MCF 10A (cell line): ENCODE measurements around the gene KIF6. TPM values are rescaled to one million over a fixed set of nuclear protein-coding genes. Genes with fewer than 3 reads are reported as not detected.

ENCODE experiments used
- BruUV-seq: library from RNA; stranded (reverse); fragments of 400-500 nt; replicated peaks from 2 replicates; lab custom pipeline; 2021; lab: Mats Ljungman, UMichigan
- CTCF ChIA-PET: fragments of 300-600 bp; sonication (Branson Sonifier 250); formaldehyde crosslinking; extraction: SDS; loops from one replicate; lab custom pipeline; 2021; ENCODE audit warnings: antibody characterized with exemption, inconsistent platforms; lab: Yijun Ruan, JAX
- POLR2A ChIA-PET: fragments of 300-600, 350-650 bp; sonication (Branson Sonifier 250); formaldehyde crosslinking; extraction: SDS; loops from one replicate; lab custom pipeline; 2020; ENCODE audit warnings: antibody characterized with exemption, inconsistent platforms; lab: Yijun Ruan, JAX
- DNase-seq: peaks from one replicate; pipeline ENCODE4 v3.0.0-alpha.2; 2018; ENCODE audit not compliant: unreplicated experiment
- H3K27ac Mint-ChIP-seq: one replicate; pipeline ENCODE4 v1.8.0; 2022; ENCODE audit warnings: mild to moderate bottlenecking, low read depth, mixed read lengths; ENCODE audit not compliant: unreplicated experiment
- H3K27me3 Mint-ChIP-seq: one replicate; pipeline ENCODE4 v1.8.0; 2022; ENCODE audit warnings: mixed read lengths; ENCODE audit not compliant: insufficient read depth, unreplicated experiment
- H3K36me3 Mint-ChIP-seq: one replicate; pipeline ENCODE4 v1.8.0; 2022; ENCODE audit warnings: mild to moderate bottlenecking, moderate library complexity, mixed read lengths; ENCODE audit not compliant: insufficient read depth, unreplicated experiment
- H3K4me1 Mint-ChIP-seq: one replicate; pipeline ENCODE4 v1.8.0; 2022; ENCODE audit warnings: mixed read lengths; ENCODE audit not compliant: insufficient read depth, unreplicated experiment
- H3K4me3 Mint-ChIP-seq: one replicate; pipeline ENCODE4 v1.8.0; 2022; ENCODE audit warnings: mild to moderate bottlenecking, moderate library complexity, mixed read lengths; ENCODE audit not compliant: unreplicated experiment
- H3K9me3 Mint-ChIP-seq: one replicate; pipeline ENCODE4 v1.8.0; 2022; ENCODE audit warnings: mixed read lengths; ENCODE audit not compliant: unreplicated experiment
- CTCF ChIP-seq: fragments of 200-600 bp; IDR thresholded peaks from one replicate; pipeline ENCODE4 v1.8.0; 2022; ENCODE audit warnings: antibody characterized with exemption, mild to moderate bottlenecking; ENCODE audit not compliant: unreplicated experiment
- intact Hi-C: fragments of 100-400 bp; cut with micrococcal nuclease; formaldehyde crosslinking; loops from 2 replicates; pipeline ENCODE4 v1.14.1; 2022
- total RNA-seq: library from RNA; stranded (reverse); gene quantifications from 2 replicates; pipeline ENCODE4 v1.2.3, GENCODE V29; 2022

The KIF6 gene
- total RNA-seq, 1 experiment from 2014 or later = 0.91 TPM

GRCh38 chr6:39327507-39327906, 397.7 kb downstream of the KIF6 start:
- Mint-ChIP-seq H3K27me3 (peaks cover 54% of the 10 kb centered on the region), H3K4me1 (no peaks in the 10 kb centered on the region), H3K36me3 (no peaks in the 10 kb centered on the region), H3K4me3 (no peak overlapping the region), H3K9me3 (no peaks in the 10 kb centered on the region), H3K27ac (no peak overlapping the region)
- ChIA-PET CTCF (interaction anchor here (0.6 to 1.4 kb wide), 3 partner anchors 18 to 1005 kb away, joined by 3 to 10 read pairs (median 6); no protein-coding TSS in a partner anchor), POLR2A (no interaction called here)
- DNase-seq = no peak
- TF ChIP-seq CTCF = no peak
- intact Hi-C loops = no loop called here
- BruUV-seq = no TSS peak

- H3K27ac Mint-ChIP-seq = no peak within 1 kb of the TSS
- peaks cover 48% of the 10 kb centered on the region for H3K27me3 Mint-ChIP-seq
- no peaks in the 10 kb centered on the region for H3K9me3 Mint-ChIP-seq
- no peak for DNase-seq
- ChIA-PET CTCF (interaction anchor here (4.8 kb wide), 1 partner anchor 12 kb away, joined by 17 read pairs; no protein-coding TSS in a partner anchor), POLR2A (no interaction called here)
- H3K36me3 Mint-ChIP-seq = peaks cover 4% of the 10 kb centered on the region
- no peaks in the 10 kb centered on the region for H3K4me1 Mint-ChIP-seq
- TF ChIP-seq CTCF = no peak
- intact Hi-C loops = no loop called here
- no peak within 1 kb of the TSS for H3K4me3 Mint-ChIP-seq
- no TSS peak for BruUV-seq
These were observed 402.8 kb downstream of the KIF6 start, which contains the start of gene KCNK16 for GRCh38 chr6:39322306-39322850. Gene KCNK16, minus strand, starts transcription at chr6:39322702. Its CDS starts 162 bp downstream, at chr6:39322540.

GRCh38 chr6:39321761-39322160, 403.4 kb downstream of the KIF6 start:
- H3K27ac Mint-ChIP-seq = no peak overlapping the region
- no peak overlapping the region for H3K4me3 Mint-ChIP-seq
- no peak for TF ChIP-seq CTCF
- ChIA-PET CTCF (interaction anchor here (4.8 kb wide), 1 partner anchor 12 kb away, joined by 17 read pairs; no protein-coding TSS in a partner anchor), POLR2A (no interaction called here)
- DNase-seq = no peak
- intact Hi-C loops = no loop called here
- no TSS peak for BruUV-seq
- H3K27me3 Mint-ChIP-seq = peaks cover 42% of the 10 kb centered on the region
- H3K9me3 Mint-ChIP-seq = no peaks in the 10 kb centered on the region
- no peaks in the 10 kb centered on the region for H3K4me1 Mint-ChIP-seq
- peaks cover 4% of the 10 kb centered on the region for H3K36me3 Mint-ChIP-seq

- BruUV-seq = no TSS peak
- no peak for TF ChIP-seq CTCF
- DNase-seq = no peak
- Mint-ChIP-seq H3K4me3 (no peak overlapping the region), H3K27ac (no peak overlapping the region), H3K27me3 (peaks cover 37% of the 10 kb centered on the region), H3K9me3 (no peaks in the 10 kb centered on the region), H3K4me1 (no peaks in the 10 kb centered on the region), H3K36me3 (peaks cover 4% of the 10 kb centered on the region)
- POLR2A ChIA-PET = no interaction called here
- intact Hi-C loops = no loop called here
- CTCF ChIA-PET = interaction anchor here (1.0 to 4.8 kb wide), 2 partner anchors 10 to 27 kb away, joined by 3 to 17 read pairs; no protein-coding TSS in a partner anchor
These were observed 404.7 kb downstream of the KIF6 start for GRCh38 chr6:39320363-39320984.
